Naive thymus-derived CD4-positive, alpha-beta T cell (primary cell): Measurements from ENCODE around the gene ONECUT2. TPM values are rescaled to one million over a fixed set of nuclear protein-coding genes. Genes with fewer than 3 reads are reported as not detected.

Experiments used
- ATAC-seq: fragments of 150-1000 bp; cut with Tn5 transposase; 2 replicates; pipeline ENCODE4 v1.10.0; 2021; ENCODE audit warnings: mild to moderate bottlenecking, moderate library complexity
- CTCF ChIA-PET: fragments of 350-600 bp; sonication (Branson Sonifier 250); formaldehyde crosslinking; loops from one replicate; lab custom pipeline; 2021; ENCODE audit warnings: antibody characterized with exemption; lab: Charles Lee
- POLR2A ChIA-PET: fragments of 350-600 bp; sonication (Branson Sonifier 250); formaldehyde crosslinking; loops from one replicate; lab custom pipeline; 2021; ENCODE audit warnings: antibody characterized with exemption, inconsistent platforms; lab: Charles Lee
- DNase-seq, 9 donors: peaks; one replicate each; pipeline versions ENCODE4 v3.0.0 to v3.0.0-alpha.2; 2020 to 2022; ENCODE audit warnings: mixed read lengths in 1 of 9
- H3K27ac ChIP-seq: one replicate; pipeline ENCODE4 v1.7.0; 2013; ENCODE audit warnings: mild to moderate bottlenecking, low read depth, low read length, moderate library complexity
- H3K27me3 ChIP-seq, 2 donors: one replicate each; pipeline ENCODE4 v1.7.0; 2013; ENCODE audit warnings: low read length in 2 of 2, mild to moderate bottlenecking in 2 of 2, moderate library complexity in 2 of 2; ENCODE audit not compliant: control insufficient read depth in 2 of 2, insufficient read depth in 2 of 2
- H3K36me3 ChIP-seq, 3 experiments: 1 replicate in 2 of 3; 2 replicates in 1 of 3; pipeline ENCODE4 v1.7.0; 2013; ENCODE audit warnings: low read length in 3 of 3, mild to moderate bottlenecking in 3 of 3, moderate library complexity in 1 of 3; ENCODE audit not compliant: insufficient read depth in 3 of 3, control insufficient read depth in 2 of 3
- H3K4me1 ChIP-seq, 2 donors: one replicate each; pipeline ENCODE4 v1.7.0; 2013; ENCODE audit warnings: low read length in 2 of 2, mild to moderate bottlenecking in 2 of 2, moderate library complexity in 1 of 2; ENCODE audit not compliant: control insufficient read depth in 2 of 2, insufficient read depth in 2 of 2
- H3K4me3 ChIP-seq: 2 replicates; pipeline ENCODE4 v1.7.0; 2013; ENCODE audit warnings: mild to moderate bottlenecking, low read length
- H3K9me3 ChIP-seq, 3 experiments: 1 replicate in 2 of 3; 2 replicates in 1 of 3; pipeline ENCODE4 v1.7.0; 2013; ENCODE audit warnings: low read length in 3 of 3; ENCODE audit not compliant: control insufficient read depth in 2 of 3
- H3K27ac Mint-ChIP-seq, 9 donors: one replicate each; pipeline ENCODE4 v1.8.0; 2020 to 2022; ENCODE audit warnings: mixed read lengths in 9 of 9, mild to moderate bottlenecking in 8 of 9, moderate library complexity in 5 of 9, inconsistent platforms in 2 of 9
- H3K27me3 Mint-ChIP-seq, 5 donors: one replicate each; pipeline ENCODE4 v1.8.0; 2021 to 2022; ENCODE audit warnings: mixed read lengths in 5 of 5, mild to moderate bottlenecking in 1 of 5
- H3K36me3 Mint-ChIP-seq, 5 donors: one replicate each; pipeline ENCODE4 v1.8.0; 2020 to 2022; ENCODE audit warnings: mixed read lengths in 5 of 5, mild to moderate bottlenecking in 3 of 5, inconsistent platforms in 1 of 5
- H3K4me1 Mint-ChIP-seq, 7 donors: one replicate each; pipeline ENCODE4 v1.8.0; 2020 to 2022; ENCODE audit warnings: mixed read lengths in 7 of 7, mild to moderate bottlenecking in 3 of 7, inconsistent platforms in 1 of 7
- H3K4me3 Mint-ChIP-seq, 10 donors: one replicate each; pipeline ENCODE4 v1.8.0; 2020 to 2022; ENCODE audit warnings: mild to moderate bottlenecking in 10 of 10, mixed read lengths in 10 of 10, moderate library complexity in 6 of 10, inconsistent platforms in 2 of 10
- H3K9me3 Mint-ChIP-seq, 11 donors: one replicate each; pipeline ENCODE4 v1.8.0; 2020 to 2022; ENCODE audit warnings: mixed read lengths in 11 of 11, mild to moderate bottlenecking in 4 of 11, inconsistent platforms in 1 of 11, moderate library complexity in 1 of 11
- intact Hi-C, 2 donors: fragments of 100-400 bp; cut with micrococcal nuclease; formaldehyde crosslinking; loops; one replicate each; pipeline ENCODE4 v1.15.1; 2023
- polyA plus RNA-seq, 2 donors: library from polyadenylated mRNA; unstranded; fragments of 300-500 nt; fragmentation: Illumina TruSeq; gene quantifications; one replicate each; pipeline ENCODE4 v1.2.3, GENCODE V29; 2021
- total RNA-seq, 6 experiments: library from RNA in 5 of 6; stranded (reverse) in 5 of 6; gene quantifications; 1 replicate in 5 of 6; 2 replicates in 1 of 6; pipeline ENCODE4 v1.2.3 and lab custom pipeline; 2021 to 2026

ONECUT2 gene
- total and polyA plus RNA-seq, 7 experiments from 2014 or later = not detected

- Mint-ChIP-seq H3K27ac (no peak overlapping the region), H3K36me3 (no peaks in the 10 kb centered on the region), H3K4me1 (no peaks in the 10 kb centered on the region), H3K4me3 (no peak overlapping the region), H3K9me3 (peaks cover 0 to 2% (median 0%) of the 10 kb centered on the region in 11 donors), H3K27me3 (peaks cover 0 to 11% (median 0%) of the 10 kb centered on the region in 5 donors)
- H3K27me3 ChIP-seq = no peaks in the 10 kb centered on the region
- ChIA-PET CTCF (no interaction called here), POLR2A (no interaction called here)
- ATAC-seq (no peak), DNase-seq (no peak)
- intact Hi-C loops = no loop called here
- no peaks in the 10 kb centered on the region for H3K4me1 ChIP-seq
- no peaks in the 10 kb centered on the region for H3K36me3 ChIP-seq
- H3K27ac ChIP-seq = no peak overlapping the region
- H3K9me3 ChIP-seq = no peaks in the 10 kb centered on the region
- H3K4me3 ChIP-seq = no peak overlapping the region
Observed at GRCh38 chr18:57533868-57534510, 98.8 kb downstream of the ONECUT2 start.

GRCh38 chr18:57534511-57534909 lies 99.3 kb downstream of the ONECUT2 start:
- no peak for ATAC-seq
- CTCF ChIA-PET = no interaction called here

GRCh38 chr18:57538614-57539013 lies 103.4 kb downstream of the ONECUT2 start:
- peaks cover 0 to 2% (median 0%) of the 10 kb centered on the region in 11 donors for H3K9me3 Mint-ChIP-seq
- no peak for DNase-seq
- no peak overlapping the region for H3K4me3 Mint-ChIP-seq
- Histone ChIP-seq H3K36me3 (no peaks in the 10 kb centered on the region), H3K27me3 (no peaks in the 10 kb centered on the region), H3K4me1 (no peaks in the 10 kb centered on the region), H3K9me3 (no peaks in the 10 kb centered on the region), H3K27ac (no peak overlapping the region), H3K4me3 (no peak overlapping the region)
- intact Hi-C loops = no loop called here
- no peaks in the 10 kb centered on the region for H3K4me1 Mint-ChIP-seq
- no peak overlapping the region for H3K27ac Mint-ChIP-seq
- no peaks in the 10 kb centered on the region for H3K36me3 Mint-ChIP-seq
- ATAC-seq = no peak
- POLR2A ChIA-PET = no interaction called here
- CTCF ChIA-PET = no interaction called here
- H3K27me3 Mint-ChIP-seq = no peaks in the 10 kb centered on the region

More at GRCh38 chr18:57534511-57534909, 99.3 kb downstream of the ONECUT2 start:
- Mint-ChIP-seq H3K27ac (no peak overlapping the region), H3K36me3 (no peaks in the 10 kb centered on the region), H3K9me3 (peaks cover 0 to 2% (median 0%) of the 10 kb centered on the region in 11 donors), H3K4me1 (no peaks in the 10 kb centered on the region), H3K4me3 (no peak overlapping the region), H3K27me3 (peaks cover 0 to 6% (median 0%) of the 10 kb centered on the region in 5 donors)
- Histone ChIP-seq H3K27ac (no peak overlapping the region), H3K27me3 (no peaks in the 10 kb centered on the region), H3K9me3 (no peaks in the 10 kb centered on the region), H3K36me3 (no peaks in the 10 kb centered on the region), H3K4me3 (no peak overlapping the region), H3K4me1 (no peaks in the 10 kb centered on the region)
- POLR2A ChIA-PET = no interaction called here
- intact Hi-C loops = no loop called here
- DNase-seq = no peak

- H3K27me3 ChIP-seq = no peaks in the 10 kb centered on the region
- H3K36me3 ChIP-seq = no peaks in the 10 kb centered on the region
- Mint-ChIP-seq H3K9me3 (peaks cover 0 to 2% (median 0%) of the 10 kb centered on the region in 11 donors), H3K27ac (no peak overlapping the region), H3K4me3 (no peak overlapping the region), H3K36me3 (no peaks in the 10 kb centered on the region), H3K4me1 (peaks cover 0 to under 1% (median 0%) of the 10 kb centered on the region in 7 donors), H3K27me3 (no peaks in the 10 kb centered on the region)
- CTCF ChIA-PET = no interaction called here
- no peaks in the 10 kb centered on the region for H3K4me1 ChIP-seq
- no peaks in the 10 kb centered on the region for H3K9me3 ChIP-seq
- no peak overlapping the region for H3K4me3 ChIP-seq
- no peak overlapping the region for H3K27ac ChIP-seq
- ATAC-seq (no peak), DNase-seq (no peak)
- intact Hi-C loops = no loop called here
- POLR2A ChIA-PET = no interaction called here
Observed at GRCh38 chr18:57539702-57540101, 104.5 kb downstream of the ONECUT2 start.

Other genes starting within 250 kb of the ONECUT2 start
- not detected for gene ST8SIA3, start 82.8 kb upstream of the ONECUT2 start, total RNA-seq
- not detected for gene ST8SIA3, start 82.8 kb upstream of the ONECUT2 start, polyA plus RNA-seq
- gene FECH, start 151.3 kb downstream of the ONECUT2 start, total RNA-seq = 10 to 100 TPM; 11.7 to 15.3 (median 13.5) TPM
- gene FECH, start 151.3 kb downstream of the ONECUT2 start, polyA plus RNA-seq = 10 to 100 TPM; 14.2 to 19.4 TPM
- gene NARS1, start 186.5 kb downstream of the ONECUT2 start, total RNA-seq = 10 to 100 TPM; 74.1 to 96.3 (median 87.5) TPM
- 10 to 100 TPM; 52.2 to 75.6 TPM for gene NARS1, start 186.5 kb downstream of the ONECUT2 start, polyA plus RNA-seq